ENCODE results near the gene RPN1.

DNA sequence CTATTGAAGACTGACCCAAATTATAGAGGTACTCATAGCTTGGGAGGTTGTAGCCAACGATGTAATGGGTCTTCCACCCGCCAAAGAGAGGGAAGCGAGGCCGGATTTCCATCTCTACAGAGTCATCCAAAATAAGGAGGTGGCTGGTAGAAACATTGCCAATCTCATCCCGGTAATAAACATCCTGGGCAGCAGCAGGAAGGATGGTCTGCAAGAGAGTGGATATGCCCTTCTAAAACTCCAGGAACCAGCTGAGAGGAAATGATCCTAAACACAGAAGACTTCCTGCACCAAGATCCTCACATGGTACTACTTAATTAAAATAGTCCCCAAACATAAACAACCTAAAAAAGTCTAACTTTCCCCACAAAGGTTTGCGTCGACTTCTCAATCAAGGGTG is 20.7 kb downstream of the RPN1 start:
- TF ChIP-seq POLR2A (IDR thresholded peaks at IDR 0.05; ENCODE audit: low read length): no peak
- no peak for TF ChIP-seq GATA1 (IDR thresholded peaks at IDR 0.05; ENCODE audit: low read depth, low read length)
